Left lung (tissue), 10 donors: Measurements from ENCODE around the gene DDX42. TPM values are rescaled to one million over a fixed set of nuclear protein-coding genes. Genes with fewer than 3 reads are reported as not detected.

Experiments
- ATAC-seq: fragments of 200-7000 bp; cut with Tn5 transposase; one replicate; pipeline ENCODE4 v1.9.1; 2020; ENCODE audit warnings: moderate library complexity
- DNase-seq, 4 donors: peaks; one replicate each; pipeline ENCODE4 v3.0.0-alpha.2; 2013 to 2020
- H3K27ac ChIP-seq, 2 donors: fragments of 200-600 bp; sonication (generic) in 1 of 2; one replicate each; pipeline versions ENCODE4 v1.5.0 to v1.8.0; 2020 to 2021
- H3K27me3 ChIP-seq, 2 donors: fragments of 200-600 bp; sonication (generic) in 1 of 2; one replicate each; pipeline versions ENCODE4 v1.5.0 to v1.8.0; 2020 to 2021
- H3K36me3 ChIP-seq, 2 donors: fragments of 200-600 bp; sonication (generic) in 1 of 2; one replicate each; pipeline versions ENCODE4 v1.5.0 to v1.8.0; 2020 to 2021
- H3K4me1 ChIP-seq, 2 donors: fragments of 200-600 bp; one replicate each; pipeline ENCODE4 v1.8.0; 2021
- H3K4me3 ChIP-seq, 2 donors: fragments of 200-600 bp; sonication (generic) in 1 of 2; one replicate each; pipeline versions ENCODE4 v1.5.0 to v1.8.0; 2020 to 2021; ENCODE audit warnings: mild to moderate bottlenecking in 1 of 2
- H3K9me3 ChIP-seq, 2 donors: fragments of 200-600 bp; sonication (generic) in 1 of 2; one replicate each; pipeline versions ENCODE4 v1.5.0 to v1.8.0; 2020 to 2021
- CTCF ChIP-seq, 2 donors: fragments of 200-600 bp; sonication (generic) in 1 of 2; IDR thresholded peaks; one replicate each; pipeline versions ENCODE4 v1.5.0 to v1.8.0; 2021; ENCODE audit warnings: antibody characterized with exemption in 2 of 2
- intact Hi-C, 2 donors: fragments of 100-400 bp; cut with DNase I; formaldehyde crosslinking; loops; one replicate each; pipeline versions ENCODE4 v1.11.2 to v1.14.2; 2022
- polyA plus RNA-seq, 6 donors: library from polyadenylated mRNA; unstranded; fragments of 120-200 nt; gene quantifications; one replicate each; pipeline ENCODE4 v1.2.1, GENCODE V29; 2013; ENCODE audit not compliant: insufficient read length in 6 of 6
- total RNA-seq, 2 donors: library from RNA; stranded (reverse); fragmentation: NEBNext Ultra II Directional; extraction: Animal tissue kit (Norgen Biotek cat#: 25700); gene quantifications; one replicate each; pipeline ENCODE4 v1.2.1, GENCODE V29; 2021
- donor health status: DM: no; HTN: yes; CAD: no.
- donor health status: DM: no; HTN: no; CAD: no.

Gene DDX42
- total and polyA plus RNA-seq, 8 donors = 79.2 to 239 (median 220) TPM

DNA sequence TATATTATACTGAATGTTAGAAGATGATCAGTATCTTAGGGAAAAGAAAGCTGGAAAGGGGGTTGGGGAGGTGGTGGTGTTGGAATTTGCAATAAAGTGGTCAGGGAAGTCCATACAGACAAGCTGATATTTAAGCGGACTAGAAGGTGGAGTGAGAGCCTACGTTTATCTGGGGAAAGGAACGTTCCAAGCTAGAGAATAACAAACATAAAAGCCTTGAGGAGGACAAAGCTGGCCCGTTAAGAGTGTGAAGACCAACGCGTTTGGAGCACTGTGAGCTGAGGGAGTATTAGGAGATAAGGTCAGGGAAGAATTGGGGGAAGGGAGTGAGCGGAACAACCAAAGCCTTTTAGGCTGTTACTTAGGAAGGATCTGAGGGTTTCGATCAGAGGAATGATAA, 1.4 kb downstream of the DDX42 start:
- TF ChIP-seq CTCF (IDR thresholded peaks at IDR 0.05) = no peak
- no peak for ATAC-seq
- H3K27ac ChIP-seq = no peak overlapping the region
- intact Hi-C loops = no loop called here
- no peak for DNase-seq
- H3K4me1 ChIP-seq = peaks cover 12 to 66% of the 10 kb centered on the region in 2 donors
- H3K9me3 ChIP-seq = no peaks in the 10 kb centered on the region
- H3K36me3 ChIP-seq = peaks cover 0 to 23% of the 10 kb centered on the region in 2 donors
- peak overlapping the region; percentile 67 to 96 for H3K4me3 ChIP-seq
- H3K27me3 ChIP-seq = no peaks in the 10 kb centered on the region

DNA sequence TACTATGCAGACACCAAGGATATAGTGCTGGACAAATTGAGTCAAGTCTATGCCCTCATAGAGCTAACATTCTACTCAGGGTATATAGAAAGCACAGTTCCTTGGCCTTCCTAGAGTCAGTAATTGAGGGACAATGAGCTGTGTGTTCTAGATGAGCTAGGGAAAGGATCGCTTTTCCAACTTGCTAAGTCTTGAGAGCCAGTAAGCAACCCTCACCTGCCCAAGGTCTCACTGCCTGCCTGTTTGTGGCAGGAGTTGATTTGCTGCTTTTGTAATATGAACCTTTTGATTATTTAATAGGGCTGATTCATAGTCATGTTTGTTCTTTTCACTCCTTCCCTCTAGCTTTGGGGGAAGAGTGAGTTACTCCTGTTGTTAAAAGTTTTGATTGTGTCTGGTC, 6.5 kb downstream of the DDX42 start:
- peaks cover 0 to 38% of the 10 kb centered on the region in 2 donors for H3K36me3 ChIP-seq
- no peaks in the 10 kb centered on the region for H3K9me3 ChIP-seq
- ATAC-seq (peak; percentile 87), DNase-seq (no peak)
- TF ChIP-seq CTCF (IDR thresholded peaks at IDR 0.05) = no peak
- H3K27ac ChIP-seq = no peak overlapping the region
- no peak overlapping the region for H3K4me3 ChIP-seq
- intact Hi-C loops = no loop called here
- H3K4me1 ChIP-seq = peaks cover 7 to 52% of the 10 kb centered on the region in 2 donors
- no peaks in the 10 kb centered on the region for H3K27me3 ChIP-seq

GRCh38 chr17:63780928-63781327, 7.0 kb downstream of the DDX42 start:
- peaks cover 0 to 38% of the 10 kb centered on the region in 2 donors for H3K36me3 ChIP-seq
- intact Hi-C loops = no loop called here
- H3K27ac ChIP-seq = peak overlapping the region in 1 of 2 donors; percentile 13
- TF ChIP-seq CTCF (IDR thresholded peaks at IDR 0.05) = no peak
- ATAC-seq (peak; percentile 76), DNase-seq (no peak)
- no peaks in the 10 kb centered on the region for H3K27me3 ChIP-seq
- H3K9me3 ChIP-seq = no peaks in the 10 kb centered on the region
- no peak overlapping the region for H3K4me3 ChIP-seq
- peaks cover 5 to 48% of the 10 kb centered on the region in 2 donors for H3K4me1 ChIP-seq

DNA sequence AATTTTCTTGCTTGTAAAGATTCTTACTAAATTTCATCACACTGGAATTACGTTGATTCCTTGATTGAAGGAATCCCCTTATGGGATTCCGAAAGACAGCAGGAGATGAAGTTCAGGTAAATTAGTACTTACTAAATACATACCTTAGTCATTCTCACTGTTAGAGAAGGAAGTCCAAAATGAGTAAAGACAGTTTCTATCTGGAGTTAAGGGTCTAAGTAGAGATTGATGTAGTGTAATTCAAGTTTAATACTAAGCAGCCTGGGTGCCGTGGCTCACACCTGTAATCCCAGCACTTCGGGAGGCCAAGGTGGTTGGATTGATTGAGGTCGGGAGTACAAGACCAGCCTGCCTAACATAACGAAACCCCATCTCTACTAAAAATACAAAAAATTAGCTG, 9.6 kb downstream of the DDX42 start:
- ATAC-seq = no peak
- Histone ChIP-seq H3K4me1 (peaks cover 0 to 26% of the 10 kb centered on the region in 2 donors), H3K36me3 (peaks cover 0 to 42% of the 10 kb centered on the region in 2 donors), H3K4me3 (no peak overlapping the region), H3K27me3 (no peaks in the 10 kb centered on the region), H3K9me3 (no peaks in the 10 kb centered on the region), H3K27ac (no peak overlapping the region)
- no peak for TF ChIP-seq CTCF (IDR thresholded peaks at IDR 0.05)
- no peak for DNase-seq
- intact Hi-C loops = no loop called here

- H3K27ac ChIP-seq = no peak overlapping the region
- no peak for ATAC-seq
- peaks cover 0 to 15% of the 10 kb centered on the region in 2 donors for H3K4me1 ChIP-seq
- no peak for TF ChIP-seq CTCF (IDR thresholded peaks at IDR 0.05)
- no peaks in the 10 kb centered on the region for H3K27me3 ChIP-seq
- H3K4me3 ChIP-seq = no peak overlapping the region
- peaks cover 0 to 55% of the 10 kb centered on the region in 2 donors for H3K36me3 ChIP-seq
- H3K9me3 ChIP-seq = no peaks in the 10 kb centered on the region
- intact Hi-C loops = no loop called here
- DNase-seq = no peak
Observed at GRCh38 chr17:63785556-63785955, 11.6 kb downstream of the DDX42 start.
